Fibroblast of lung (primary cell): ENCODE data around the gene DEF6. TPM values are rescaled to one million over a fixed set of nuclear protein-coding genes. Genes with fewer than 3 reads are reported as not detected.

ENCODE experiments used
- DNase-seq, 2 donors: peaks; one replicate each; pipeline versions ENCODE4 v3.0.0 to v3.0.0-alpha.2; 2010; ENCODE audit warnings: low read depth in 2 of 2
- H2AFZ ChIP-seq: 2 replicates; pipeline ENCODE4 v1.5.1; 2012; ENCODE audit warnings: low read length, control low read depth, inconsistent platforms
- H3K27ac ChIP-seq: 2 replicates; pipeline ENCODE4 v1.5.1; 2011; ENCODE audit warnings: low read length, control low read depth; ENCODE audit not compliant: insufficient read depth
- H3K27me3 ChIP-seq: 2 replicates; pipeline ENCODE4 v1.5.1; 2011; ENCODE audit warnings: mild to moderate bottlenecking, low read length; ENCODE audit not compliant: control insufficient read depth, insufficient read depth
- H3K36me3 ChIP-seq: 2 replicates; pipeline ENCODE4 v1.5.1; 2011; ENCODE audit warnings: low read length; ENCODE audit not compliant: control insufficient read depth, insufficient read depth
- H3K4me1 ChIP-seq: 2 replicates; pipeline ENCODE4 v1.5.1; 2011; ENCODE audit warnings: low read length; ENCODE audit not compliant: control insufficient read depth, insufficient read depth; ENCODE audit errors: extremely low read depth
- H3K4me2 ChIP-seq: 2 replicates; pipeline ENCODE4 v1.5.1; 2011; ENCODE audit warnings: low read length, control low read depth; ENCODE audit not compliant: insufficient read depth; ENCODE audit errors: extremely low read depth
- H3K4me3 ChIP-seq, 4 experiments: fragments of 200-600 bp in 1 of 4; sonication (generic) in 1 of 4; replicated peaks in 1 of 4; 2 replicates each; pipeline ENCODE4 v1.5.1; 2011 to 2016; ENCODE audit warnings: low read length in 4 of 4, low read depth in 3 of 4, mild to moderate bottlenecking in 3 of 4, control low read depth in 2 of 4, inconsistent platforms in 1 of 4, mixed read lengths in 1 of 4; ENCODE audit not compliant: insufficient read depth in 1 of 4; ENCODE audit errors: control extremely low read depth in 1 of 4
- H3K79me2 ChIP-seq: 2 replicates; pipeline ENCODE4 v1.5.1; 2012; ENCODE audit warnings: mild to moderate bottlenecking, low read length, inconsistent platforms; ENCODE audit not compliant: control insufficient read depth, insufficient read depth
- H3K9ac ChIP-seq: 2 replicates; pipeline ENCODE4 v1.5.1; 2011; ENCODE audit warnings: mild to moderate bottlenecking, low read length, control low read depth; ENCODE audit not compliant: insufficient read depth
- H3K9me3 ChIP-seq: 2 replicates; pipeline ENCODE4 v1.5.1; 2012; ENCODE audit warnings: low read depth, low read length; ENCODE audit not compliant: control insufficient read depth, insufficient read depth
- H4K20me1 ChIP-seq: 2 replicates; pipeline ENCODE4 v1.5.1; 2011; ENCODE audit warnings: low read length; ENCODE audit not compliant: control insufficient read depth, insufficient read depth; ENCODE audit errors: extremely low read depth
- EZH2 ChIP-seq: IDR thresholded peaks from 2 replicates; pipeline ENCODE4 v1.5.1; 2012; ENCODE audit warnings: low read length, control low read depth, mild to moderate bottlenecking; ENCODE audit errors: missing control alignments
- polyA plus RNA-seq, 2 donors: library from polyadenylated mRNA; depleted of rRNA in 1 of 2; stranded (reverse) in 1 of 2; unstranded in 1 of 2; fragments of >200 nt; gene quantifications; 2 replicates each; pipeline ENCODE4 v1.2.1, GENCODE V29; 2011 to 2012; ENCODE audit warnings: missing spikeins in 1 of 2
- total RNA-seq: library from RNA; depleted of rRNA; stranded (reverse); fragments of >200 nt; gene quantifications from 2 replicates; pipeline ENCODE4 v1.2.1, GENCODE V29; 2014
- TF ChIP-seq, protein P1 (sequence below), 2 donors: IDR thresholded peaks in 1 of 2; conservative IDR thresholded peaks in 1 of 2; 1 replicate in 1 of 2; 2 replicates in 1 of 2; pipeline ENCODE4 v1.5.1; 2011 to 2012; ENCODE audit warnings: low read length in 2 of 2, control low read depth in 1 of 2, inconsistent platforms in 1 of 2, low read depth in 1 of 2, mild to moderate bottlenecking in 1 of 2

DEF6 gene
- total and polyA plus RNA-seq, 2 donors (not counting 1 experiment from before 2014, with no cell fraction given) = 0.12 to 0.33 TPM

DNA sequence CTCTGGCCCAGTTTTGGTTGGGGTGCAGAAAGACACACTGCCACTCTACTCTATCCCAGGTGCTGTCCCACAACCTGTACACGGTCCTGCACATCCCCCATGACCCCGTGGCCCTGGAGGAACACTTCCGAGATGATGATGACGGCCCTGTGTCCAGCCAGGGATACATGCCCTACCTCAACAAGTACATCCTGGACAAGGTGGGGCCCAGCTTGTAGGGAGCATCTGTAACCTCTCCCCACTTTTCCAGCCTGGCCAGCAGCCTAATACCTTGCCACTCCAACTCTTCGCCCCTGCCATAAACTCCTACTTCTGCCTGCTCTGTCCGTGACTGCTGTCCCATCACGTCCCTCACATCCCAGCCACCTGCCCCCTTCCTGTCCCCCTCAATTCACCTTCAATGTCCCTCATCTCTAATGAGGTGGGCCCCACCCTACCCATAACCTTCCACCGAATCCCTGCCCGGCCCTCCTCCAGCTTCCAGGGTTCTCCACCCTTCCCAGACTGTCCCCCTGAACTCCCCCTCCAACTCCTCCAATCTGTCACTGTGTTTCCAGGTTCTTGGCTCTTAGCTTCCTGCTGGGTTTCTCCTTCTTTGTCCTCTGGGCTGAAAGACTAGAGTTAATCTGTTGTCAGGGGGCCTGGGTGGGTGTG lies 12.1 kb downstream of the DEF6 start:
- Histone ChIP-seq H2AFZ (no peak overlapping the region), H3K36me3 (no peaks in the 10 kb centered on the region), H3K27ac (no peak overlapping the region), H3K9ac (no peak overlapping the region), H3K9me3 (no peaks in the 10 kb centered on the region), H3K79me2 (no peaks in the 10 kb centered on the region), H4K20me1 (no peaks in the 10 kb centered on the region), H3K4me1 (no peaks in the 10 kb centered on the region), H3K4me2 (no peak overlapping the region), H3K4me3 (no peak overlapping the region), H3K27me3 (peaks cover 2% of the 10 kb centered on the region)
- TF ChIP-seq EZH2 = no peak
- TF ChIP-seq, protein P1, sequence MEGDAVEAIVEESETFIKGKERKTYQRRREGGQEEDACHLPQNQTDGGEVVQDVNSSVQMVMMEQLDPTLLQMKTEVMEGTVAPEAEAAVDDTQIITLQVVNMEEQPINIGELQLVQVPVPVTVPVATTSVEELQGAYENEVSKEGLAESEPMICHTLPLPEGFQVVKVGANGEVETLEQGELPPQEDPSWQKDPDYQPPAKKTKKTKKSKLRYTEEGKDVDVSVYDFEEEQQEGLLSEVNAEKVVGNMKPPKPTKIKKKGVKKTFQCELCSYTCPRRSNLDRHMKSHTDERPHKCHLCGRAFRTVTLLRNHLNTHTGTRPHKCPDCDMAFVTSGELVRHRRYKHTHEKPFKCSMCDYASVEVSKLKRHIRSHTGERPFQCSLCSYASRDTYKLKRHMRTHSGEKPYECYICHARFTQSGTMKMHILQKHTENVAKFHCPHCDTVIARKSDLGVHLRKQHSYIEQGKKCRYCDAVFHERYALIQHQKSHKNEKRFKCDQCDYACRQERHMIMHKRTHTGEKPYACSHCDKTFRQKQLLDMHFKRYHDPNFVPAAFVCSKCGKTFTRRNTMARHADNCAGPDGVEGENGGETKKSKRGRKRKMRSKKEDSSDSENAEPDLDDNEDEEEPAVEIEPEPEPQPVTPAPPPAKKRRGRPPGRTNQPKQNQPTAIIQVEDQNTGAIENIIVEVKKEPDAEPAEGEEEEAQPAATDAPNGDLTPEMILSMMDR (conservative IDR thresholded peaks at IDR 0.05 in 1 of 2, IDR thresholded peaks at IDR 0.05 in 1 of 2; ENCODE audit: low read depth in 1 of 2, low read length in 2 of 2) = no peak
- no peak for DNase-seq

DNA sequence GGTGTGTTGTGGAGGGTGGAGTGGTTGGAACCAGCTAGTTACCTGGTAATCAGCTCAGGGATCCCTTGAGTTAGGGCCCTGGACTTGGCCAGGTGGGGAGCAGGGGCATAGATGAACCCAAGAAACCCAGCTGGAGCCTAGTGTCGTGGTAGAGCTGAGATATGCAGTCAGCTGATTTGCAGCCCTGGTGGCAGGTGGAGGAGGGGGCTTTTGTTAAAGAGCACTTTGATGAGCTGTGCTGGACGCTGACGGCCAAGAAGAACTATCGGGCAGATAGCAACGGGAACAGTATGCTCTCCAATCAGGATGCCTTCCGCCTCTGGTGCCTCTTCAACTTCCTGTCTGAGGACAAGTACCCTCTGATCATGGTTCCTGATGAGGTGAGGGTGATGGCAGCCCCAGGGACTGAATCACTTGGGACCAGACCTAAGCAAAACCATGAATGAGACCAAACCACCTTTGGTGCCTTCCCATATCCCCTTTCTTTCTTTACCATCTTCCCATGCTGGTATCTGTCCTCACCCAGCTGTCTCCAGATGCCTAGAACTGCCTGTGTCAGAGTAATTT lies 12.7 kb downstream of the DEF6 start:
- H3K4me1 ChIP-seq = no peaks in the 10 kb centered on the region
- no peak overlapping the region for H3K4me3 ChIP-seq
- no peak overlapping the region for H3K27ac ChIP-seq
- H3K79me2 ChIP-seq = no peaks in the 10 kb centered on the region
- H3K4me2 ChIP-seq = no peak overlapping the region
- H3K27me3 ChIP-seq = peaks cover 2% of the 10 kb centered on the region
- H3K9ac ChIP-seq = no peak overlapping the region
- H2AFZ ChIP-seq = no peak overlapping the region
- no peak for DNase-seq
- TF ChIP-seq, protein P1 (conservative IDR thresholded peaks at IDR 0.05 in 1 of 2, IDR thresholded peaks at IDR 0.05 in 1 of 2; ENCODE audit: low read depth in 1 of 2, low read length in 2 of 2) = no peak
- no peak for TF ChIP-seq EZH2
- H3K36me3 ChIP-seq = no peaks in the 10 kb centered on the region
- no peaks in the 10 kb centered on the region for H4K20me1 ChIP-seq
- H3K9me3 ChIP-seq = no peaks in the 10 kb centered on the region

- H3K27me3 ChIP-seq = peaks cover 3% of the 10 kb centered on the region
- H2AFZ ChIP-seq = no peak overlapping the region
- no peaks in the 10 kb centered on the region for H3K4me1 ChIP-seq
- H3K4me2 ChIP-seq = no peak overlapping the region
- H3K79me2 ChIP-seq = no peaks in the 10 kb centered on the region
- no peaks in the 10 kb centered on the region for H3K9me3 ChIP-seq
- H3K36me3 ChIP-seq = no peaks in the 10 kb centered on the region
- TF ChIP-seq, protein P1 (conservative IDR thresholded peaks at IDR 0.05 in 1 of 2, IDR thresholded peaks at IDR 0.05 in 1 of 2; ENCODE audit: low read depth in 1 of 2, low read length in 2 of 2) = no peak
- no peak for TF ChIP-seq EZH2
- H3K27ac ChIP-seq = no peak overlapping the region
- no peak overlapping the region for H3K9ac ChIP-seq
- no peak for DNase-seq
- H4K20me1 ChIP-seq = no peaks in the 10 kb centered on the region
- H3K4me3 ChIP-seq = no peak overlapping the region
Observed at GRCh38 chr6:35311390-35312075, 13.9 kb downstream of the DEF6 start.
